BE2C (cell line): ENCODE results near the gene ADIPOQ.
"Not testable (repeated sequence)": the region's sequence is repeated elsewhere in the genome, so short reads cannot be mapped to it uniquely, and the experiment has no call there.

Experiments used
- DNase-seq: peaks from one replicate; pipeline ENCODE4 v3.0.0-alpha.2; 2020
- H3K27me3 ChIP-seq: fragments of 250-450 bp; sonication (Bioruptor Pico); 2 replicates; pipeline ENCODE4 v1.5.1; 2020; ENCODE audit warnings: mild to moderate bottlenecking
- H3K36me3 ChIP-seq: fragments of 250-450 bp; sonication (Bioruptor Pico); 2 replicates; pipeline ENCODE4 v1.5.1; 2020; ENCODE audit warnings: mild to moderate bottlenecking
- H3K4me1 ChIP-seq: fragments of 250-450 bp; sonication (Bioruptor Pico); 2 replicates; pipeline ENCODE4 v1.5.1; 2020
- H3K4me3 ChIP-seq: 2 replicates; pipeline ENCODE4 v1.5.1; 2011; ENCODE audit warnings: low read depth, low read length
- H3K9me3 ChIP-seq: fragments of 250-450 bp; sonication (Bioruptor Pico); 2 replicates; pipeline ENCODE4 v1.5.1; 2020
- TF ChIP-seq, protein P1 (sequence below): IDR thresholded peaks from 2 replicates; pipeline ENCODE4 v1.5.1; 2012; ENCODE audit warnings: mild to moderate bottlenecking, low read depth, low read length

ADIPOQ gene

GRCh38 chr3:186869253-186870100, 27.0 kb downstream of the ADIPOQ start:
- DNase-seq, result no peak
- H3K4me3 ChIP-seq, result no peak overlapping the region
- no peaks in the 10 kb centered on the region for H3K27me3 ChIP-seq
- H3K9me3 ChIP-seq, result no peaks in the 10 kb centered on the region
- peaks cover 11% of the 10 kb centered on the region for H3K4me1 ChIP-seq
- TF ChIP-seq, protein P1, sequence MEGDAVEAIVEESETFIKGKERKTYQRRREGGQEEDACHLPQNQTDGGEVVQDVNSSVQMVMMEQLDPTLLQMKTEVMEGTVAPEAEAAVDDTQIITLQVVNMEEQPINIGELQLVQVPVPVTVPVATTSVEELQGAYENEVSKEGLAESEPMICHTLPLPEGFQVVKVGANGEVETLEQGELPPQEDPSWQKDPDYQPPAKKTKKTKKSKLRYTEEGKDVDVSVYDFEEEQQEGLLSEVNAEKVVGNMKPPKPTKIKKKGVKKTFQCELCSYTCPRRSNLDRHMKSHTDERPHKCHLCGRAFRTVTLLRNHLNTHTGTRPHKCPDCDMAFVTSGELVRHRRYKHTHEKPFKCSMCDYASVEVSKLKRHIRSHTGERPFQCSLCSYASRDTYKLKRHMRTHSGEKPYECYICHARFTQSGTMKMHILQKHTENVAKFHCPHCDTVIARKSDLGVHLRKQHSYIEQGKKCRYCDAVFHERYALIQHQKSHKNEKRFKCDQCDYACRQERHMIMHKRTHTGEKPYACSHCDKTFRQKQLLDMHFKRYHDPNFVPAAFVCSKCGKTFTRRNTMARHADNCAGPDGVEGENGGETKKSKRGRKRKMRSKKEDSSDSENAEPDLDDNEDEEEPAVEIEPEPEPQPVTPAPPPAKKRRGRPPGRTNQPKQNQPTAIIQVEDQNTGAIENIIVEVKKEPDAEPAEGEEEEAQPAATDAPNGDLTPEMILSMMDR, result no peak
- no peaks in the 10 kb centered on the region for H3K36me3 ChIP-seq

DNA sequence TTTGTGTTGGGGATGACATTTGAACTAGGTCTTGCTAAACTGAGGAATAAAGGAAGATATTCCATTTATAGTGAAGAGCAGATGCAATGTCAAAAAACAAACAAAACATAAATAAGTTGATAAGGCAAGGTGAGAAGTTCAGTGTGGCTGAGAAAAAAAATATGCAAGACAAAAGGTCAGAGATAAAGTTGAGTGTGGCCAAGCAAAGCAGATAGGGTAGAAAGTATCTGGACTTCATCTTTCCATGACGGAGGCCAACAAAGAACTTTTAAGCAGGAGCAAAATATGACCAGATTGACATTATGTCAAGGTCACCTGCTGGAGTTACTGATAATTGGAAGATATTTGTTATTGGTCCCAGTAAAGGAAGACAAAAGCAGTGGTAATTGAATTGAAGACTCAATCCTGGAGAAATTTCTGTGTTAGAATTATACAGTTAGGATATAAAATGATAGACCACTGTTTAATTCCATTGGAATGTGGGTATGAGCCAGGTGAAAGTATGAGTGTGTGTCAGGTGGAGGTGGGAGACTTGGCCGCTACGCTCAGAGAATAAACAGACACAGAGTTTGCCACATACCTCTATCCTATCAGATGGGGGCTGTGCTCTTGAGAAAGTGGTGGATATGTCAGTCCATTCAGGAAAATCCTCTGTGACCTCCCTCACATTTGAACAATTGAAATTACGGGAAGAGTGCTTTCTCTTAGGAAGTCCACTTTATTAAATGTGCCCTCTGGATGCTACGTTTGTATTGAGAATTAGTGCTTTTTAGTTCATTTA, 28.1 kb downstream of the ADIPOQ start:
- TF ChIP-seq, protein P1, result no peak
- no peak for DNase-seq
- H3K36me3 ChIP-seq, result no peaks in the 10 kb centered on the region
- no peaks in the 10 kb centered on the region for H3K27me3 ChIP-seq
- peaks cover 11% of the 10 kb centered on the region for H3K4me1 ChIP-seq
- H3K4me3 ChIP-seq, result no peak overlapping the region
- H3K9me3 ChIP-seq, result no peaks in the 10 kb centered on the region

GRCh38 chr3:186871403-186871924, 29.0 kb downstream of the ADIPOQ start:
- TF ChIP-seq, protein P1, result no peak
- peaks cover 11% of the 10 kb centered on the region for H3K4me1 ChIP-seq
- no peaks in the 10 kb centered on the region for H3K27me3 ChIP-seq
- DNase-seq, result no peak
- H3K36me3 ChIP-seq, result no peaks in the 10 kb centered on the region
- H3K9me3 ChIP-seq, result no peaks in the 10 kb centered on the region
- no peak overlapping the region for H3K4me3 ChIP-seq

- H3K36me3 ChIP-seq, H3K4me3 ChIP-seq, H3K27me3 ChIP-seq, DNase-seq, H3K9me3 ChIP-seq: not testable (repeated sequence)
- H3K4me1 ChIP-seq, result peaks cover 11% of the 10 kb centered on the region
Measured at GRCh38 chr3:186873796-186874195, 31.3 kb downstream of the ADIPOQ start.

DNA sequence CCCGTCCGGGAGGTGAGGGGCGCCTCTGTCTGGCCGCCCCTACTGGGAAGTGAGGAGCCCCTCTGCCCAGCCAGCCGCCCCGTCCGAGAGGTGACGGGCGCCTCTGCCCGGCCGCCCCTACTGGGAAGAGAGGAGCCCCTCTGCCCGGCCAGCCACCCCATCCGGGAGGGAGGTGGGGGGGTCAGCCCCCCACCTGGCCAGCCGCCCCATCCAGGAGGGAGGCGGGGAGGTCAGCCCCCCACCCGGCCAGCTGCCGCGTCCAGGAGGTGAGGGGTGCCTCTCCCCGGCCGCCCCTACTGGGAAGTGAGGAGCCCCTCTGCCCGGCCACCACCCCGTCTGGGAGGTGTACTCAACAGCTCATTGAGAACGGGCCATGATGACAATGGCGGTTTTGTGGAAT, 31.7 kb downstream of the ADIPOQ start:
- H3K9me3 ChIP-seq, DNase-seq, H3K27me3 ChIP-seq, H3K4me3 ChIP-seq, H3K36me3 ChIP-seq: not testable (repeated sequence)
- peaks cover 11% of the 10 kb centered on the region for H3K4me1 ChIP-seq

- H3K27me3 ChIP-seq, H3K4me3 ChIP-seq, DNase-seq, H3K9me3 ChIP-seq, H3K36me3 ChIP-seq: not testable (repeated sequence)
- peaks cover 11% of the 10 kb centered on the region for H3K4me1 ChIP-seq
Measured at GRCh38 chr3:186874841-186875240, 32.3 kb downstream of the ADIPOQ start.

- Histone ChIP-seq H3K4me3 (no peak overlapping the region), H3K27me3 (no peaks in the 10 kb centered on the region), H3K4me1 (peaks cover 10% of the 10 kb centered on the region; the same call in 1 of the 2 replicates), H3K36me3 (no peaks in the 10 kb centered on the region), H3K9me3 (no peaks in the 10 kb centered on the region)
- DNase-seq, result no peak
- TF ChIP-seq, protein P1, result no peak
Measured at GRCh38 chr3:186875708-186876107, 33.2 kb downstream of the ADIPOQ start.
